Activated CD4-positive, alpha-beta T cell treated with anti-CD3 and anti-CD28 coated beads for 24 hours (primary cell): ENCODE measurements around the gene LCN6.
"Not testable (repeated sequence)": the region's sequence is repeated elsewhere in the genome, so short reads cannot be mapped to it uniquely, and the experiment has no call there.

Source experiments
- DNase-seq, 2 donors: peaks; one replicate each; pipeline ENCODE4 v3.0.0-alpha.2; 2020; ENCODE audit warnings: low read depth in 2 of 2

Gene LCN6

DNA sequence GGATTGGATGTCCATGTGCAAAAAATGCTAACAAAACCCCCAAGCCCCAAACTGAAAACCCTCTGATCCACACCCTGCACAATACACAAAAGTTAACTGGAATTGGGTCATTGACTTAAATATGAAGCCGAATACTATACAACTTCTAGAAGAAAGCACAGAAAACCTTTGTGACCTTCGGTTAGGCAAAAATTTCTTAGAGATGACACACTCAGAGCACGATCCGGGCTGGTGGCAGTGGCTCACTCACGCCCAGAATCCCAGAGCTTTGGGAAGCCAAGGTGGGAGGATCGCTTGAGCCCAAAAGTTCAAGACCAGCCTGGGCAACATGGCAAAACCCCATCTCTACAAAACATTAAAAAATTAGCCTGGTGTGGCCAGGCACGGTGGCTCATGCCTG, 37.8 kb downstream of the LCN6 start:
- no peak for DNase-seq

DNA sequence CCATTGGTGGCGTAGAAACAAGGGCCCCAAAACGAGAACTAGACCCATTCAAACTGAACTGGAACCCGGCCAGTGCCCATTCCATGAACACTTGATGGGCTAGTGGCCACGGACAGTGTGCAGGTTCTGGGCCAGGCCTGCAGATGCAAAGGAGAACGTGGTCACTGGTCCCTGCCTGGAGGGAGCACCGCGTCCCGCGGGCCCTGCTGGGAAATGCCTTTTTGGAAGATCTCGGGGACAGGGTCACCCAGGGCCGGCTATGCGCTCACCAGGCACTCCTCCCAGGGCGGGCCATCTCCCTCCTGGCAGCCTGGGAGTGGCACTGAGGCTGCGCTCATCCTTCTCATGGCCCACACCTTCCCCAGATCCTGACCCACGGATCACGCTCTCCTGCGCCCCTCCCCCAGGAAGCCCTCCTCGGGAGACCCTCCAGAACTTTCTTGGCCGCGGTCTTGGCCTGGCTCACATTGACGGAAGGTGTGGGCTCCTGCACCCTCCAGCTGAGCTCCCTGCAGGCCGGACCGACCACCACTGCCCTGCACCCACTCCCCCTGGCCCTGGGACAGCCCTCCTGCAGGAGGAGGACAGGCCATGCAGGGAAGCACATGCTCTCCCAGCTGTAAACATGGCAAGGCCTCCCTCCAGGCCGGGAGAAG, 38.7 kb downstream of the LCN6 start:
- no peak for DNase-seq

DNA sequence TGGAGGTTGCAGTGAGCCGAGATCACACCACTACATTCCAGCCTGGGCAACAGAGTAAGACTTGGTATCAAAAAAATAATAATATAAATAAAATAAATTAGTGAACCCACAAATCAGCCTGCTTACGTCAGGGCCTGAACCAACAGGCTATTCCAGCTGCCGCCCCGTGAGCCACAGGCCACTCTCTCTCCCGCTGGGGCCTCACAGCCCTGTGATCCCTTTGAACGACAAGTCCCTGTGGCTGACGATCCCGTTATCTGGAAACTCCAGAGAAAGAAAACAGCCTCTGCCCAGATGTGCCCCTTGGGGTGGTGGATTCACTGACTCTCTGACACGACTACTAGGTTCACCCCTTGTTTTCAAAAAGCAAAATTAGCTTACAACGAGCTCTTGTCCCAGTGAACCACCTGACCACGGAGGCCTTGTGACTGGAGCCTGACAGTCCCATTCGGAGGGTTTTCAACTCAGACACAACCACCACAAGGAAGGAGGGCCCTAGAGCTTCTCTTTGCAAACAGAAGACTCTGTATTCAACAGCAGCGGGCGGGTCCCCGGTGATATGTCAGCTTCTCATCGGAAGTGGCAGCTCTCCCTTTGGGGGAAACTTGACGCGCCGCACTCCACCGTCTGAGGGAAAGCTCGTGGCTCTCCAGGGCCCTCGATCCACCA, 40.3 kb downstream of the LCN6 start:
- DNase-seq: no peak

DNA sequence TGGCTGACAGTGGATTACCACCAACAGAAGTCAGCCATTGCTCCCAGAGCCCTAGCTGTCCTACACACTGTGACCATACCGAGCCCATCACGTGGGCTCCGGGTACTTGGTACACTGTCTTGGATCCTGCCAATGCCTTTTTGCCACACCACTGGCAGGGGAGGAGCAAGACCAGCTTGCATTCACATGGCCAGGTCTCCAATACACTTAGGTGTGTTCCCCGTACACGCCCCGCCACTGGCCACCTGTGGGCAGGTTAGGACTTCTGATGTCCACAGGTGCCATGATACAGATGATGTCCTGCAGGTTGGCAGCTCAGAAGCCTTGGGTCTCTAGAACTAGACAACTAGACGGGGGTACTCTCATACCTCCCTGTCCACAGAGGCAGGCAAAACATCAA, 41.3 kb downstream of the LCN6 start:
- DNase-seq: no peak

DNA sequence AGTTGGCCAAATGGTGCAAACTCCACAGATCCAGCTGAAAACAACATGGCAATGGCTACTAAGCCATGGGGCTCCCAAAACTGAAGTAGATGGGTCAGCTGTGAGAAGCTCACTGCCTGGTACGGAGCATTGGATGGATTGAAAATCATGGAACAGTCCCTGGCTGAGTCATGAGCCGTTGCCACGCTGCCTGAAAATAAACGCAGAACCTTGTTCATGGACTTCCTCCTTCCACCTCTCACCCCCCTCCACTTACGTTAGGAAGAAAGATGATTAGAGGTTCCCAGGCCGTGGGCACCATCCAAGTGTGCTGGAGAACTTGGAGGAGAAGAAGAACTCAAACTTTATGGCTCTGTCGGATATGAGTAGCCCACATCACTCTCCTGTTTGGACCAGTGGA, 42.8 kb downstream of the LCN6 start:
- no peak for DNase-seq

DNA sequence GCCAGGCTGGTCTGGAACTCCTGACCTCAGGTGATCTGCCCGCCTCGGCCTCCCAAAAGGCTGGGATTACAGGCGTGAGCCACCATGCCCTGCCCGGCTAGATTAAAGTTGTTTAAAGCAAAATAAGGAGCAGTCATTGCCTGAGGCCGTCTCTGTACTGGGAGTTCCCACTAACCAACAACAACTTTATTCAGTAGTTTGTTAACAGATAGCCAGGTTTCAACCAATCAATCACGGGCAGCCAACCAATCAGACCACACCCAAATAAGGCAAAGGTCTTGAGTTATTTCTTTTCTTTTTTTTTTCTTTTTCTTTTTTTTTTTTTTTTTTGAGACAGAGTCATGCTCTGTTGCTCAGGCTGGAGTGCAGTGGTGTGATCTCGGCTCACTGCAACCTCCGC, 43.6 kb downstream of the LCN6 start:
- not testable (repeated sequence) for DNase-seq

DNA sequence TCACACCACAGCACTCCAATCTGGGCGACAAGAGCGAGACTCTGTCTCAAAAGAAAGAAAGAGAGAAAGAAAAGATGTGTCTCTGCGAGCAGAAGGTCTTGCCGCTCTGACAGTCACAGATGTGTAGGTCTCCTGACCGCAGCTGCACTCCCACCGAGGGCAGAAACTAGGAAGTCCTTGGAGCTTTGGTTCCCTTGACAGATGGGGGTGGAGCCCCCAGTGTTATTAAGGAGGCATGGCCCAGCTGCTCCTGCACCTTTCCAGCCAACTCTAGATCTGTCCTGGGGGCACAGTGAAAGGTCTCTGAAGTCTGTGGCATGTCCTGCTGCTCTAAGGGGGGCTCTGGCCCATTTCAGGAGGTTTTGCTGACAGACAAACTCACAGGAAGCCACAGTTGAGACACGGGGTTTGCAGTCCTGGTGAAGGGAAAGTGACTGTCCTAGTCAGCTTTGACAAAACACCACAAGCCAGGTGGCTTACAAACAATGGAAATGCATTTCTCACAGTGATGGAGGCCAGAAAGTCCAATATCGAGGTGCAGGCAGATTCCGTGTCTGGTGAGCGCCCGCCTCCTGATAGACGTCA, 45.0 kb downstream of the LCN6 start:
- no peak for DNase-seq

DNA sequence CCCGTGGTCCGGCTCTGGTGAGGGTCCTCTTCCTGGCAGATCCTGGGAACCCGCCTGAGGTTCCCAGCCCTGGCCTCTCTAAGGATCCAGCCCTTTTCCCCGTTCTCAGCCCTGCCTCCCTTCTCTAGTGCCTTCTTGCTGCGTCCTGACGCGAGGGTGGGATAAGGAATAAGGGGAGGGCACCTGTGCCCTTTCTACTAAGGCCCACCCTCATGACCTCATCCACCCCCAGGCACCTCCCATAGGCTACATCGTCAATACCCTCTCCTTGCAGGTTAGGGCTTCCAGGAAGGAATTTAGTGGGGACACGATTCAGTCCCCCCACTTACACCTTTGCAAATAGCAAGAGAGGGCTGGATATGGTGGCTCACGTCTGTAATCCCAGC, 46.7 kb downstream of the LCN6 start:
- no peak for DNase-seq

DNA sequence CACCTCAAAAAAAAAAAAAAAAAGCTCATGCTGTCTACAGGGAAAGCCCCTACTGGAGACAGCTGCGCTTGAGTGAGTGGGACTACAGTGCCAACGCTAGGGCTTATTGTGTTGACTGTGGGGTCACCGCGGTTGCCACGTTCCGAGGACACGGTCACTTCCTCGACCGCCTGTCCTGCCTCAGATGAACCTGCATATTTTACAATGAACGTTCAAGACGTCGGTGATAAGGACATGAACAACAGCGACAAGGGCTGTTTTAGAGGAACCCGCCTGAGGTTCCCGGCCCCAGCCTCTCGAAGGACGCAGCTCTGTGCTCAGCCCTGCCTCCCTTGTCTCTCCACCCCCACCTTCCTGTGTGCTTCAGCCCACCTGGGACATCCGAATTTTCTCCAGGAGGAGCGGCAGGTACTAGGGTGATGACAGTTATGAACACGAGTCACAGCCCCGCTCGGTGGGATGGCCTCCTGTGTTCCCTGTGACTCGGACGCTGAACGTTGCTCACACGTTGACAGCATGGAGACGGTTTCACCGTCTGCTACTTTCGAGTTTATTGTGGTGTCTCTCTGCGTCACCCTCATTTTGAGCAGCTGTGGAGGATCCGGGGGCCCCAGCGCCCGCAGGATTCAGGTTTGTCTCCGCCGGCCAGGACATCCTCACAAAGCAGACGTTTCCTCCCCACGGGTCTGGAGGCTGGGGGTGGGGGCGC, 47.2 kb downstream of the LCN6 start:
- DNase-seq: peak; percentile 54 to 68

DNA sequence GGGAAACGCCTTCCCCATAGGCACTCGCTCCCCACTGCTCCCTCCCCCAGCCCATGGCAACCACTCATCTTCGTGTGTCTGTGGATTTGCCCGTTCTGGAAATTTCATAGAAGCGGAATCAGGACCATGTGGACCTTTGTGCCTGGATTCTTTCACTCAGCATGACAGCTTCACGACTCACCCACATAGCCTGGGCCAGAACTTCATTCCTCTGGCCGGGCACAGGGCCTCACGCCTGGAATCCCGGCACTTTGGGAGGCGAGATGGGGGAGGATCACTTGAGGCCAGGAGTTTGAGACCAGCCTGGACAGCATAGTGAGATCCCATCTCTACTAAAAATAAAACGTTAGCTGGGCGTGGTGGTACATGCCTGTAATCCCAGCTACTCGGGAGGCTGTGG, 48.0 kb downstream of the LCN6 start:
- no peak for DNase-seq

DNA sequence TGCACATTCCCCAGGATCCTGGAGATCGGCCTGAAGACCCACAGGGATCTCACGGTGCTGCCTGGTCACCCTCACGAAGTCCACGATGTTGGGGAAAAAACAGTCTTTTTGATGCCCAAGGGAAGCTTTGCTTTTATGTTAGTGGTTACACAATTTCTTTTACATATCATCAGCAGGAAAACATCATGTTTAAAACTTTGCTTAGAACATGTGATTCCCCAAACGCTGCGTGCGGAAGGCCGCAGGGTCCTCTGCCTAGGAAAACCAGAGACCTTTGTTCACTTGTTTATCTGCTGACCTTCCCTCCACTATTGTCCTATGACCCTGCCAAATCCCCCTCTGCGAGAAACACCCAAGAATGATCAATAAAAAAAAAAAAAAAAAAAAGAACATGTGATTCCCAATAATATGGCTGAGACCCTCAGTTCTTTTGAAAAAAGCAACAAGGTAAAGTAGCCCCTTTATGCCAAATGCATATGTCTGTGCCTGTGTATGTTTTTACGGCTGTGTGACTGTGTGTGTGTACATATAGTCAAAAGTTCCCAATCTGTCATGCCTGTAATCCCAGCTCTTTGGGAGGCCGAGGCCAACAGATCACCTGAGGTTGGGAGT, 49.6 kb downstream of the LCN6 start:
- DNase-seq: no peak

DNA sequence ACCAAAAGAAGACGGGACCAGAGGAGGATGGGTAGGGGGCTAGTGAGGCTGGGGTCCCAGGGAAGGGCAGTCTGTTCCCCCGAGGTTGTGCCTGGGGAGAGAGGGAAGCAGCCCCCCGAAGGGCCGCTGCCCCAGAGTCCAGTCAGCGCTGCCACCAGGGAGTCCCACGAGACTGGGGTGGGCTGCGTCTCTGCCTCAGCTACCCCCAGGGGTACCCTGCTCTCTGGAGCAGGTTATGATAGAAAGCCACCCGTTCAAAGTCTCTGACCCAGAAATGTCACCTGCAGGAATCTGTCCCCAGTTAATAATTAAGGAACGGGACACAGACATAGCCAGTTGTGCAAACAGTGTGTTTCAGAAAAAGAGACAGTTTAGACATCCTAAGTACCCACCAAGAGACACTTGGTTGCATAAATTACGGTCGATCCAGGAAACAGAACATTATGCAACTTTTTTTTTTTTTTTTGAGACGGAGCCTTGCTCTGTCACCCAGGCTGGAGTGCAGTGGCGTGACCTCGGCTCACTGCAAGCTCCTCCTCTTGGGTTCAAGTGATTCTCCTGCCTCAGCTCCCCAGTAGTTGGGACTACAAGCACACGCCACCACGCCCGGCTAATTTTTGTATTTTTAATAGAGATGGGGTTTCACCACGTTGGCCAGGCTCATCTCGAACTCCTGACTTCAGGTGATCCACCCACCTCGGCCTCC, 50.4 kb downstream of the LCN6 start:
- DNase-seq: no peak

DNA sequence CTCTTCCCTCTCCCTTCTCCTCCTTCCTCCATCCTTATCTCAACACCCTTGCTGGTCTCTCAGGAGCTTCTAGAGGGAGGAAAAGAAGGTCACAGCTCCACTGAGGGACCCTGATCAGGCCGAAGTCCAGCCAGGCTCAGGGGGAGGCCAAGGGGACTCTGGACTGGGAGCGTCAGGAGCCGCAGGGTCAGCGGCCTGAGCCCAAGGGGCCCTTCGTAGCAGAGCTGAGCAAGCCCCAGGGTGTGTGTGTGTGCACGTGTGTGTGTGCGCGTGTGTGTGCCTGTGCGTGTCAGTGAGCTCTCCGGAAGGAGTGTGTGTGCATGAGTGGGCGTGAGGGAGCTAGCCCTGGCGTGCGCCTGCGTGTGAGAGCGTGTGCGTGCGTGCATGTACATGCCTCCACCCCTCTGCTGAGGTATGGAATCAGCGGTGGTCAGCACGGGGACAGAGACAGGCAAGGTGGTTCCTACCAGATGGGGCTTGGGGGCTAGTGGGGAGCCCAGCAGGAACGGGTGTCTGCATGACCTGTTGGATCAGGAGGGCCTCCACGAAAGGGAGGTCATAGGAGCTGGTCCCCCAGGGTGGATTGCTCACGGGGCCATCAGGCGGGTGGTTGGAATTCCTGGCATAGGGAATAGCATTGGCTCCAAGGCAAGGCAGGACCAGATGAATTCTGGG, 51.0 kb downstream of the LCN6 start:
- DNase-seq: no peak

DNA sequence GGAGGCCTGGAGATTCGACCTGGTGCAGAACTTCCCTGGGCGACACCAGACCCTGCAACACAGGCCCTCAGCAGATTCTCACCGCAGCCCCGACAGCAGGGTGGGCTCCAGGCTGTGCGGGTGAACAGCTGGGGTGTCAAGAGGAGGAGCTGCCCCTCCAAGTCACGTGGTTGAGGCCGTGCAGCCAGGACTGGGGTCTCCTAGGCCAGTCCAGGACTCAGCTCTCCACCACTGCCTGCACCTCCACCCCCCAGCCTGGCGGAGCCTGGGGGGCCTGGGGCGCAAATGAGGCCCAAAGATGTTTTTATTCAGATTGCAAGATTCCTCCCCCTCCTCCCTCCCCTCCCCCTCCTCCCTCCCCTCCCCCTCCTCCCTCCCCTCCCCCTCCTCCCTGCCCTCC, 51.8 kb downstream of the LCN6 start:
- no peak for DNase-seq

DNA sequence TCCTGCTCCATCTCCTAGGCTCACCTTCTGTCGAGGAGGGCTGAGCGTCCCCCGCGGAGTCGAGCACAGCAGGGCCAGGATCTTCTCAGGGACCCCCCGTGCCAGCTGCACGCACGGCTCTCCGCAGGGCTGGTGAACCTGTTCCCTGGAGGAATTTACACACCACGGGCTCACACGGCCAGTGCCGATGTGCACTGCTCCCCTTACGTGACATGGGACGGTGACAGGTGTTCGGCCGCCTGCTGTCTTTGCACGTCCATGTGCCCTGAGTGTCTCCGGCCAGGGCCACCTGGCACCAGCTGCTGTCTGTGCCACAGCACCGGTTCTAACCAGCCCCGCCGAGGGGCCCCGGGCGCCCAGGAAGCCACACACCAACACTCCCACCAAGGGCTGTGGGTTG, 52.4 kb downstream of the LCN6 start:
- no peak for DNase-seq

DNA sequence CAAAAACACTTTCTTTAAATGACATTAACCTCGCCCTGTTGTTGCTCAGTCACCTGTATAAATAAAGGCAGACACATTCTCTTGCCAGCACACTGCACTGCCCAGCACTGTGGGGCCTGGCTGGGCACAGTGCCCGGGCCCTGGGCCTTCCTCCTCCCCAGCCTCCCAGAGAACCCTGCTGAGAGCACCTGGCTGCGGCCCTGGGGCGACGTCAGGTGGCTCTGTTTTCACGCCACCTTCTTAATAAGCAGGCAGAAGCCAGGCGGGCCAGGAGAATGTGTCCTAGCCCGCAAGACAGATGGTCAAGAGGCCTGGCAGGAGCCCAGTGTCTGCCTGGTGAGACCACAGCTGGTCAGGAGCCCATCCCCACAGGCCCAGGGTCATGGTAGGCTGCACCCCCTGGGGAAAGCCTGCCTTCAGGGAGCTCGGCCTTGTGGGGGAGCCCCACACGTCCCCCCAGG, 52.9 kb downstream of the LCN6 start:
- DNase-seq: no peak

DNA sequence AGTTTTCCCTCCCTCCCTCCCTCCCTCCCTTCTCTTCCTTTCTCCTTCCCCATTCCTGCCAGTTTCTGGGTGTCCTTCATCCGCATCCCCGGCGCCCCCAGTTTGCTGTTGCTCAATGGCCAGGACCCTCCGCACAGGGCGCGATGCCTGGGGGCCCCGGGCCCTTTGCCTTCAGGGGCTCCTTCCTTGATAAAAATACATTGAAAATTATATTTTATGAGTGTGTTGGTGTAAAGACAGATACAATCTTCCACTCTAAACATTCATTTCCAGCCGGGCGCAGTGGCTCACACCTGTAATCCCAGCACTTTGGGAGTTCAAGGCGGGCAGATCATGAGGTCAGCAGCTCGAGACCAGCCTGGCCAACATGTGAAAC, 53.5 kb downstream of the LCN6 start:
- DNase-seq: no peak

DNA sequence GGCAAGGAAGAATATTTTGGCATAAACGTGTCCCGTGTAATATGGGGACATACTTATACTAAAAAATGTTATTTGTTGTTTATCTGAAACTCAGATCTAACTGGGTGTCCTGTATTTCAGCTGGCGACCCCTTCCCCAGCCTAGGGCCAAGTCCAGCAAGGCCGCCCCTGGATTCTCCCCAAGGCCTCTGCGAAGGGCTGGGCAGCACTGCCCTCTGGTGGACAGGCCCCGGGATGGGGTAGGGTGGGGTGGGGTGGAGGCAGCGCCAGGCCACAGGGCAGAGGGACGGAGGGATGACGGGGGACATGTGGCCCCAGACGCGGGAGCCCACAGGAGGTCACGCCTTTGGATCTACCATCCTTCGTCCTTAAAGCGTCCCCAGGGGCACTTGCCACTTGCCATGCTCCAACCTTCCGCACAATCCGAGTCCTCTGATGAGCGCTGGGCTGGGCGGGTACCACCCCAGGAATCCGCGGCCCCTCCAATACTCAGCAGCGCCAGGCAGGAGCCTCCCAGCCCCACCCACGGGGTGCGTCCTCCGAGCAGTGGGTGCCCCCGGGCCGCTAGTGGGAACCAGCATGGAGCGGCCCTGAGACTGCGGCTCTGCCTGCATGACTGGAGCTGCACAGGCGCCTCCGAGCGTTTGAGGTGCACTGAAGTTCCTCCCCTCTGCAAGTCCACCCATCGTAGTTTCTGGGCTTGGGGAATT, 54.0 kb downstream of the LCN6 start:
- peak in 1 of 2 donors; percentile 25 for DNase-seq
